HL-60/S4 (cell line): ENCODE measurements around the gene PMPCA.

Experiments
- in situ Hi-C: fragments of 300-500 bp; cut with MboI; formaldehyde crosslinking; loops from 2 replicates; pipeline ENCODE4 v1.14.3; 2022; ENCODE audit warnings: low sequenced_read_pairs

PMPCA gene

GRCh38 chr9:136451221-136451877, 40.9 kb downstream of the PMPCA start:
- in situ Hi-C loops: no loop called here

- in situ Hi-C loops: no loop called here
Observed at GRCh38 chr9:136453326-136453725, 42.9 kb downstream of the PMPCA start.

GRCh38 chr9:136454026-136454796, 43.8 kb downstream of the PMPCA start:
- in situ Hi-C loops: no loop called here

GRCh38 chr9:136455043-136456002, 44.9 kb downstream of the PMPCA start:
- in situ Hi-C loops: no loop called here

GRCh38 chr9:136456258-136456657, 45.8 kb downstream of the PMPCA start:
- in situ Hi-C loops: no loop called here

GRCh38 chr9:136457326-136457725, 46.9 kb downstream of the PMPCA start:
- in situ Hi-C loops: no loop called here

GRCh38 chr9:136459425-136459824, 49.0 kb downstream of the PMPCA start:
- in situ Hi-C loops: no loop called here

- in situ Hi-C loops: no loop called here
Observed at GRCh38 chr9:136460772-136461325, 50.4 kb downstream of the PMPCA start.

GRCh38 chr9:136462664-136463063, 52.2 kb downstream of the PMPCA start:
- in situ Hi-C loops: no loop called here

- in situ Hi-C loops: no loop called here
Observed at GRCh38 chr9:136463578-136463977, 53.1 kb downstream of the PMPCA start.

GRCh38 chr9:136464241-136464640, 53.8 kb downstream of the PMPCA start:
- in situ Hi-C loops: no loop called here

- in situ Hi-C loops: no loop called here
Observed at GRCh38 chr9:136465500-136466154, 55.2 kb downstream of the PMPCA start.

GRCh38 chr9:136466155-136466541, 55.7 kb downstream of the PMPCA start:
- in situ Hi-C loops: no loop called here

GRCh38 chr9:136467766-136468165, 57.3 kb downstream of the PMPCA start:
- in situ Hi-C loops: no loop called here

GRCh38 chr9:136470356-136470755, 59.9 kb downstream of the PMPCA start:
- in situ Hi-C loops: no loop called here

- in situ Hi-C loops: no loop called here
Observed at GRCh38 chr9:136470792-136471469, 60.5 kb downstream of the PMPCA start.

GRCh38 chr9:136471802-136472487, 61.5 kb downstream of the PMPCA start:
- in situ Hi-C loops: no loop called here

- in situ Hi-C loops: no loop called here
Observed at GRCh38 chr9:136472640-136473353, 62.3 kb downstream of the PMPCA start.

GRCh38 chr9:136473354-136473721, 62.9 kb downstream of the PMPCA start:
- in situ Hi-C loops: no loop called here
